Measurements from ENCODE around the gene TTI1.
A peak's percentile ranks its signal among the peaks of the same experiment; 100 is the strongest.

Gene TTI1

DNA sequence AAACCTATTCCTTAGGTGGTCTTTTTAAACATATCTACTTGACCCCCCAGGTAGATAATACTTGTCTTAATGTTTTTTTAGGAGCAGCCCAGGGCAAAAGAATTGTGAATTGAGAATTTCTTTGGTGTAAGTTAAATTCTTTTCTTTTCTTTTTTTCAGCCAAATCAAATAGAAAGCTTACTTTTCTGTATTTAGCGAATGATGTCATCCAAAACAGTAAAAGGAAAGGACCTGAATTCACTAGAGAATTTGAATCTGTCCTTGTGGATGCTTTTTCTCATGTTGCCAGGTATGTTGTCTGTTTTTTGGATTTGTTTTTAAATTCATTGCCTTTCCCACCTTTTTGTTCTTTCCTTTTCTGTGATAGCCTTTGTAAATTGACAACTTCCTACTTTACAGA is 7.0 kb upstream of the TTI1 start:
- no peak overlapping the region for H3K27ac ChIP-seq
- TF ChIP-seq, protein P1, sequence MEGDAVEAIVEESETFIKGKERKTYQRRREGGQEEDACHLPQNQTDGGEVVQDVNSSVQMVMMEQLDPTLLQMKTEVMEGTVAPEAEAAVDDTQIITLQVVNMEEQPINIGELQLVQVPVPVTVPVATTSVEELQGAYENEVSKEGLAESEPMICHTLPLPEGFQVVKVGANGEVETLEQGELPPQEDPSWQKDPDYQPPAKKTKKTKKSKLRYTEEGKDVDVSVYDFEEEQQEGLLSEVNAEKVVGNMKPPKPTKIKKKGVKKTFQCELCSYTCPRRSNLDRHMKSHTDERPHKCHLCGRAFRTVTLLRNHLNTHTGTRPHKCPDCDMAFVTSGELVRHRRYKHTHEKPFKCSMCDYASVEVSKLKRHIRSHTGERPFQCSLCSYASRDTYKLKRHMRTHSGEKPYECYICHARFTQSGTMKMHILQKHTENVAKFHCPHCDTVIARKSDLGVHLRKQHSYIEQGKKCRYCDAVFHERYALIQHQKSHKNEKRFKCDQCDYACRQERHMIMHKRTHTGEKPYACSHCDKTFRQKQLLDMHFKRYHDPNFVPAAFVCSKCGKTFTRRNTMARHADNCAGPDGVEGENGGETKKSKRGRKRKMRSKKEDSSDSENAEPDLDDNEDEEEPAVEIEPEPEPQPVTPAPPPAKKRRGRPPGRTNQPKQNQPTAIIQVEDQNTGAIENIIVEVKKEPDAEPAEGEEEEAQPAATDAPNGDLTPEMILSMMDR (conservative IDR thresholded peaks at IDR 0.05) = no peak

DNA sequence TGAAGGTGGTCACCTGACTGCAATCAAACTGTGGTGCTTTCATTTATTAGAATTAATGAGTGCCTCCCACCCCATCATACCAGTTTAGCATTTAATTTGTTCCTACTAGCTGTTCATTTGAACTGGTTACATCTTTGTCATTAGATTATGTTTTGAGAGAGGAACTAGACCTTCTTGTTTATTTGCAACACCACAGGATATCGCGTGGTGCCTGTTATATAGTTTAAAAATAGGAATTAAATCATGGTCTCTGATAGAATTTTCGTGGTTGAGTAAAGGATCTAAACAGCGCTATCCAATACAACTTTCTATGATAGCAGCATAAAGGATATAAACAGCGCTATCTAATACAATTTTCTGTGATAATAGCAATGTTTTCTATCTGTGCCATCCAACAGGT is 3.1 kb upstream of the TTI1 start:
- TF ChIP-seq, protein P1 (conservative IDR thresholded peaks at IDR 0.05) = no peak
- peak overlapping the region; percentile 95; the same call in 1 of the 2 replicates for H3K27ac ChIP-seq

DNA sequence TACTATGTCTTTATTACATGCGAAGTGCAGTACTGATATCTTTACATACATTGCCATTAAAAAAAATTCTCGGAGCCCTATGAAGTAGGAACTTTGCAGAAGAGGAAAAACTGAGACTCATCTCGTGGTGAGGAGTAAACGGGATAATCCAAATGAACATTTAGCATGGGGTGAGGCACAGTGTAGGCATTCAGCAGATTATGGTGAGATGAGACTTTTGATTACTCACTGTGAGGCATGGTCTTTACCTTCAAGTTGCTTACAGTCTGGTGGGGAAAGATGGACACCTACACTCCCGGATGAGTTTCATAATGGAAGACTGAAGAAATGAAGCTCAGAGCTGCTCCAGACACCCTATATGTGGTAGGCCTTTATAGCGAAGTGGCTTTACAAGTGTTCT is 1.7 kb upstream of the TTI1 start:
- peak overlapping the region; percentile 95 for H3K27ac ChIP-seq
- TF ChIP-seq, protein P1 (conservative IDR thresholded peaks at IDR 0.05) = no peak

DNA sequence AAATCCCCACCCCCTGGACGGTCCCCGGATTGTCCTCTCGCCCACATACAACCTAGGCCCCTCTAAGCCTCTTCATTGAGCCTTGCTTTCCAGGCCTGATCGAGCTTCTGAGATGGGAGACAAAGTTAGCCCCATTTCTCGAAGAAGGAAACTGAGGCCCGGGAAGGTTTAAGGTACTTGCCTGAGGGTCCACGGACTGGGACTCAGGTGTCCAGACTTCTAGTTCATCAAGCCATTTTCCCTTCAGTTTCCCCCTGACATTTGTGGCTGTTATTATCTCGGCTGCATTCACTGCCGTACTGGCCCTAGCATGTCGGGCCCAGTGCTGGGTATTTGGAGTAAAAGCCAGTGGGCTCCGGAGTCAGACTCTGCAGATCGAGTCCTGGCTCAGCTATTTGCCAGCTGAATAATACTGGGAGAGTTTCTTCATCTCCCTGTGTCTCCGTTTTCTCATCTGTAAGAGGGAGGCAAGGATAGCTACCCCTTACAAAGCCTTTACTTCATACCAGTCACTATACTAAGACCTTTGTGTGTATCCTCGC is 923 bp upstream of the TTI1 start:
- peak overlapping the region; percentile 95 for H3K27ac ChIP-seq
- TF ChIP-seq, protein P1 (conservative IDR thresholded peaks at IDR 0.05) = no peak

DNA sequence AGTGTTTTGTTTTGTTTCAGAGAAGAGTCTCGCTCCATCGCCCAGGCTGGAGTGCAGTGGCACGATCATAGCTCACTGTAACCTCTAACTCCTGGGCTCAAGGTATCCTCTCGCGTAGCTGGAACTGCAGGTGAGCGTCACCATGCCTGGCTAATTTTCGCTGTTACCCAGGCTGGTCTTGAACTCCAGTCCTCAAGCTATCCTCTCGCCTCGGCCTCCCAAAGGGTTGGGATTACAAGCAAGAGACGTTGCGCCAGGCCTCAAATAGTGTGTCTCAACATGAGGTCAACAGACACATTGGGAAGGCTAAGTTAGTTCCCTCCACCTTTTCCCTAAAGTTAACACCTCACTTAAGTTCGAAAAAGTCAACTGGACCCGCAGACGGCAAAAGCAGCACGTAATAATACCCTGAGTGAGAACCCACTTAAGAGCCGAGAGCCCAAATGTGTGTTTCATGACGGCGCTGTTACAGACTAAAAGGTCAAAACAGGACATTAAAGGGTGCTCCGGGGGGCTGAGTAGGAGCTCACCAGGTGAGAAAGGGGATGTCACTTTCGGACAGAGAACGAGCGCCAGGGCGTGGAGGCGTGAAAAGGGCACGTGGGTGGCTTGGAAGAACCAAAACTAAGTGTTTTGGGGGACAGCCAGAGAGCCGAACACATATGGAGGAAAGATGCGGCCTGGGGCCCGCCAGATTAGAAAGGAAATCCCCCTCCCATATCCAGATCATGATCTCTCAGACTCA is 499 bp downstream of the TTI1 start:
- TF ChIP-seq, protein P1 (conservative IDR thresholded peaks at IDR 0.05) = no peak
- H3K27ac ChIP-seq = peak overlapping the region; percentile 95

DNA sequence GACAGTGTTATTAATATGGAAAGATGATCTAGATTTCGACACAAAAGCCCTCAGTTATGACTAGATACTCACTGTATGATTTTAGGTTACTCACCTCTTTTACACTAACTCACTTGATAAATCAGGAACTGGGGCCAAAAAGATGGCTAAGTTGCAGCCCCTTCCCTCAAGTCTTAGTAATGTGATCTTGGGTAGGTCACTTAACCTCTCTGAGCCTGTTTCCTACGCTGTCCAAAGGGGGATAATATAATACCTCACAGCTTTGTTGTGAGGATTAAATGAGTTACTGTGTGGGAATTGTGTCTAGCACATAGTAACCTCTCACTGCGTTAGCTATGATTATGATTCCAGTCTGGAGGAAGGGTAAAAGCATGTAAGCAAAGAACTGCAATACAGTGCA is 1.3 kb downstream of the TTI1 start:
- H3K27ac ChIP-seq = no peak overlapping the region
- TF ChIP-seq, protein P1 (conservative IDR thresholded peaks at IDR 0.05) = no peak

DNA sequence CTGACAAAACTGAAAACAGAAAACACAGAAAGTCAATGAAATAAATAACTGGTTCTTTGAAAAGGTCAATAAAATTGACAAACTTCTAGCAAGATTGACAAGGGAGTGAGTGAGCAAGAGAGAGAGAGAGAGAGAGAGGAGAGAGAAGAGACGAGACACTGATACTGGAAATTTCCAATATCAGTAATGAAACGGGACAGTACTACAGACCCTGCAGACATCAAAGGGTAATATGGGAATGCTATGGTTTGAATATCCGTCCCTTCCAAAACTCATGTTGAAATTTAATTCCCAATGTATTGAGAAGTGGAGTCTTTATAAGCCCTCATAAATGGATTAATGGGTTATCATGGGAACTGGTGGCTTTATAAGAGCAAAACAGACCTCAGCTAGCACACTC is 3.8 kb downstream of the TTI1 start:
- no peak overlapping the region for H3K27ac ChIP-seq
- TF ChIP-seq, protein P1 (conservative IDR thresholded peaks at IDR 0.05) = no peak
